D721Med (cell line): ENCODE data around the gene MPC1.

Experiments
- DNase-seq: peaks from one replicate; pipeline ENCODE4 v3.0.0; 2011; ENCODE audit warnings: low spot score; ENCODE audit not compliant: insufficient read length
- FAIRE-seq: peaks from 2 replicates; lab custom pipeline; 2011; peaks lifted over from hg19 to GRCh38; lab: Jason Lieb, UNC
- TF ChIP-seq, protein P1 (sequence below): IDR thresholded peaks from 2 replicates; pipeline ENCODE4 v1.5.1; 2012; ENCODE audit warnings: mild to moderate bottlenecking, control low read depth; ENCODE audit not compliant: insufficient read depth; ENCODE audit errors: missing control alignments

The MPC1 gene

DNA sequence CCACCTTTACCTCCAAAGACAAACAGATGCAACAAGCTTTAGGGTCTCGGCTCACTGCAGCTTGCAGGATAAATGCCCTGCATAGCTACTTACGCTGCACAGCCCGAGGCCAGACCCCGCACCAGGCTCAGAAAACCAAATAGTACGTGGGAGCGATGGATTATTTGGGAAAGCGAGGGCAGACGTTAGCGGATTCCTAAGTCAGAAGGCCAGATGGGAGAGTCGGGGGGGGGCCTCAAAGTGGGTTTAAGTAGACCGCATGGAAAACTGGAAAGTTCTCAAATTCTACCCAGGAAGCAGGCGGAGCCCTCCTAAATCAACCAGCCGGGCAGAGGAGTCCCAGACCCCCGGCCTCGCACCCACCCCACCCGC lies 40.8 kb downstream of the MPC1 start:
- TF ChIP-seq, protein P1, sequence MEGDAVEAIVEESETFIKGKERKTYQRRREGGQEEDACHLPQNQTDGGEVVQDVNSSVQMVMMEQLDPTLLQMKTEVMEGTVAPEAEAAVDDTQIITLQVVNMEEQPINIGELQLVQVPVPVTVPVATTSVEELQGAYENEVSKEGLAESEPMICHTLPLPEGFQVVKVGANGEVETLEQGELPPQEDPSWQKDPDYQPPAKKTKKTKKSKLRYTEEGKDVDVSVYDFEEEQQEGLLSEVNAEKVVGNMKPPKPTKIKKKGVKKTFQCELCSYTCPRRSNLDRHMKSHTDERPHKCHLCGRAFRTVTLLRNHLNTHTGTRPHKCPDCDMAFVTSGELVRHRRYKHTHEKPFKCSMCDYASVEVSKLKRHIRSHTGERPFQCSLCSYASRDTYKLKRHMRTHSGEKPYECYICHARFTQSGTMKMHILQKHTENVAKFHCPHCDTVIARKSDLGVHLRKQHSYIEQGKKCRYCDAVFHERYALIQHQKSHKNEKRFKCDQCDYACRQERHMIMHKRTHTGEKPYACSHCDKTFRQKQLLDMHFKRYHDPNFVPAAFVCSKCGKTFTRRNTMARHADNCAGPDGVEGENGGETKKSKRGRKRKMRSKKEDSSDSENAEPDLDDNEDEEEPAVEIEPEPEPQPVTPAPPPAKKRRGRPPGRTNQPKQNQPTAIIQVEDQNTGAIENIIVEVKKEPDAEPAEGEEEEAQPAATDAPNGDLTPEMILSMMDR: no peak
- FAIRE-seq (no peak), DNase-seq (no peak)

DNA sequence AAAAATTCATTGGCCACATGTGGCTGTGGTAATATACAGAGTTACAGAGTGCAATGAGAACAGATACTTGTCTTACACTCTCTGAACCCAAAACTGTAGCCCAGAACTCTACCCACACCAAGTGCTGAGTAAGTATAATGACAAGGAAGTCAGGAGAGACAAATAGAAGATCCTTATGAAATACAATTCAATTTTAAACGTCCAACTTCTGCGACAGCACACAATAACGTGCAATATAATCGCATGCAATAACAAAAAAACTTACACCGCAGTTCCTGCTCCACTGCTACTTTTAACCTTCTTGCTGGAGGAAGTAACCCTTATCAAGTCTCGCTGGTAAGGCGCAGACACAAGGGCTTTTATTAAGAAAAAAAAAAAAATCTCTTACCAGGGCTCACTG lies 41.3 kb downstream of the MPC1 start:
- DNase-seq (no peak), FAIRE-seq (no peak)
- TF ChIP-seq, protein P1: no peak

DNA sequence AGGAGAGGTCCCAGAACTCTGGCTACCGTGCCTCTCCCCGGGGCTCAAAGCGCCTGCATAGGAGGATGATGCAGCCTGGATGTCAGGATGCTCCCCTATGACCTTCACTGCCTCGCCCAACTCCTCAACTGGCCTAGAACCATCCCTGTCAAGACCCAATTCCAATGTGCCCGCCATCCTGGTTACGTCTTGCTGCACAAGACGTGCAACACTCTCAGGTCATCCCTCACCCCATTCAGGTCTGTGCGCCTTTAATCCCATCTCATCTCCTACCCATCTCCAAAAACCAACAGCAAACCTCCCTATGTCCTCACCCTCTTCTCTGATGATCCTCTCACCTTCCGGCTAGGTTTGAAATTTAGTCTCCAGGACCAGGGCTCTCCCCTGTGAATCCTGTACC lies 43.9 kb downstream of the MPC1 start:
- FAIRE-seq (no peak), DNase-seq (no peak)
- TF ChIP-seq, protein P1: no peak

DNA sequence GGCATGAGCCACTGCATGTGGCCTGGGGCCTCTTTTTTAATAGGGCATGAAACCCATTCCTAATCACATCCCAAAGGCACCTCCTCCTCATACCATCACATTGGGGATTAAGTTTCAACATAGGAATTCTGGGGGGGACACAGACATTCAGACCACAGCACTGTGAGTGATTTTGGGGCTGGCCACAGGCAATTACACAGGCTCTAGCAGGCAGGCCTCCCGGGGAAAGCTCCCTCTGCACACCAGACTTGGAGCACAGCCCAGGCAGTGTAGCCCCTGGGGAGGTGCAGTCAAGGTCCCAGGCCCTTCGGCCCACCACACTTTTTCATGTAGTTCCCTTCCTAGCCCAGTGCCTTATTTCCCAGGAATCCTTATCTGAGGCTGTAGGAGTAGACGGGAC lies 45.9 kb downstream of the MPC1 start:
- TF ChIP-seq, protein P1: no peak
- no peak for FAIRE-seq
- DNase-seq: no peak

DNA sequence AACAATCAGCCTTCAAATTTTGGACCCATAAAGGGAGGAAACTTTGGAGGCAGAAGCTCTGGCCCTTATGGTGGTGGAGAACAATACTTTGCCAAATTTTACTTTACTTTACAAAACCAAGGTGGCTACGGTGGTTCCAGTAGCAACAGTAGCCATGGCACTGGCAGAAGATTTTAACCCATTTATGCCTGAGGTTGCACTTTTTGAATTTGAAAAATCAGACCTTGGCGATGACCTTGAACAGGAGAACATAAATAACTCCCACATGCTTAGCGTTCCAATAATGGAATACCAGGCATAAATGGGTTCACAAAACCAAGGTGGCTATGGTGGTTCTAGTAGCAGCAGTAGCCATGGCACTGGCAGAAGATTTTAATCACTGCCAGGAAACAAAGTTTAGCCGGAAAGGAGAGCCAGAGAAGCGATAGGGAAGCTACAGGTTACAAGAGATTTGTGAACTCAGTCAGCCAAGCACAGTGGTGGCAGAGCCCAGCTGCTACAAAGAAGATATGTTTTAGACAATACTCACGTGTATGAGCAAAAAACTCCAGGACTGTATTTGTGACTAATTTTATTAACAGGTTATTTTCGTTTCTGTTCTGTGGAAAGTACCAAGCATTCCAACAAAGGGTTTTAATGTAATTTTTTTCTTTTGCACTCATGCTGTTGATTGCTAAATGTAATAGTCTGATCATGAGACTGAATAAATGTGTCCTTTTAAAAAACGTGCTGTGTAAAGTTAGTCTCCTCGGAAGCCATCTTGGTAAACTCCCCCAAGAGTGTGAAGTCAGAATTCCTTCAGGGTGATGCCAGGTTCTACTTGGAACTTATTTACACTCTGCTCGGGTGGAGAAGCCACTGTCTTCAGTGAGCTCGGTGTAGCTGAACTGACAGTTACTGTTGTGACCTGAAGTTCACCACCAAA lies 47.1 kb downstream of the MPC1 start:
- DNase-seq: no peak
- TF ChIP-seq, protein P1: no peak
- FAIRE-seq: no peak

DNA sequence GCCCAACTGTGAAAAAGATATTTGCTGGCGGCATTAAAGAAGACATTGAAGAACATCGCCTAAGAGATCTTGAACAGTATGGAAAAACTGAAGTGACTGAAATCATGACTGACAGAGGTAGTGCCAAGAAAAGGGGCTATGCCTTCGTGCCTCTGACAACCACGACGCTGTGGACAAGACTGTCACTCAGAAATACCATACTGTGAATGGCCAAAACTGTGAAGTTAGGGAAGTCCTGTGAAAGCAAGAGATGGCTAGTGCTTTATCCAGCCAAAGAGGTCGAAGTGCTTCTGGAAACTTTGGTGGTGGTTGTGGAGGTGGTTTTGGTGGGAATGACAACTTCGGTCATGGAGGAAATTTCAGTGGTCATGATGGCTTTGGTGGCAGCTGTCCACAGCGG lies 47.9 kb downstream of the MPC1 start:
- DNase-seq (no peak), FAIRE-seq (no peak)
- TF ChIP-seq, protein P1: no peak
